CD4-positive, alpha-beta T cell treated with Interleukin-6 for 4 hours (primary cell): ENCODE data around the gene IFT80.
"Not testable (repeated sequence)": the region's sequence is repeated elsewhere in the genome, so short reads cannot be mapped to it uniquely, and the experiment has no call there.

Experiments used
- DNase-seq: peaks from one replicate; pipeline ENCODE4 v3.0.0-alpha.2; 2020; ENCODE audit warnings: mixed read lengths

Gene IFT80

GRCh38 chr3:160257606-160258005, 141.4 kb downstream of the IFT80 start:
- no peak for DNase-seq

GRCh38 chr3:160253298-160253697, 145.7 kb downstream of the IFT80 start:
- DNase-seq, result no peak

- no peak for DNase-seq
These were observed 151.3 kb downstream of the IFT80 start for GRCh38 chr3:160247766-160248165.

GRCh38 chr3:160245261-160245800, 153.7 kb downstream of the IFT80 start:
- DNase-seq, result no peak

GRCh38 chr3:160240719-160241118, 158.3 kb downstream of the IFT80 start:
- DNase-seq, result not testable (repeated sequence)

- DNase-seq, result no peak
These were observed 167.0 kb downstream of the IFT80 start for GRCh38 chr3:160232014-160232413.

- DNase-seq, result no peak
These were observed 171.6 kb downstream of the IFT80 start for GRCh38 chr3:160227419-160227818.

- no peak for DNase-seq
These were observed 172.8 kb downstream of the IFT80 start for GRCh38 chr3:160226026-160226907.

- peak; percentile 33 for DNase-seq
These were observed 173.6 kb downstream of the IFT80 start, which contains the start of gene C3orf80 for GRCh38 chr3:160225176-160226025. Gene C3orf80, plus strand, starts transcription at chr3:160225422. Its CDS starts 214 bp downstream, at chr3:160225636.

- no peak for DNase-seq
These were observed 174.2 kb downstream of the IFT80 start for GRCh38 chr3:160224811-160225175.

- DNase-seq, result no peak
These were observed 174.8 kb downstream of the IFT80 start for GRCh38 chr3:160224256-160224655.

- DNase-seq, result no peak
These were observed 178.0 kb downstream of the IFT80 start for GRCh38 chr3:160221019-160221418.

- no peak for DNase-seq
These were observed 179.0 kb downstream of the IFT80 start for GRCh38 chr3:160220038-160220437.

GRCh38 chr3:160218136-160218535, 180.9 kb downstream of the IFT80 start:
- no peak for DNase-seq

GRCh38 chr3:160217675-160218074, 181.3 kb downstream of the IFT80 start:
- no peak for DNase-seq

GRCh38 chr3:160213191-160213590, 185.8 kb downstream of the IFT80 start:
- DNase-seq, result no peak

GRCh38 chr3:160210799-160211221, 188.2 kb downstream of the IFT80 start:
- DNase-seq, result no peak

- no peak for DNase-seq
These were observed 188.7 kb downstream of the IFT80 start for GRCh38 chr3:160210341-160210740.
